OCI-LY3 (cell line): Measurements from ENCODE around the gene SLCO4A1.

Source experiments
- CTCF ChIP-seq: fragments of 200-600, 300-600 bp; sonication (generic); IDR thresholded peaks from 2 replicates; pipeline ENCODE4 v1.5.1; 2014; ENCODE audit warnings: antibody characterized with exemption, low read length, low read depth
- EZH2phosphoT487 ChIP-seq: fragments of 200-600 bp; shearing (Covaris generic); IDR thresholded peaks from 2 replicates; pipeline ENCODE4 v1.6.1; 2018; ENCODE audit warnings: antibody characterized with exemption, mixed run types, low read depth

DNA sequence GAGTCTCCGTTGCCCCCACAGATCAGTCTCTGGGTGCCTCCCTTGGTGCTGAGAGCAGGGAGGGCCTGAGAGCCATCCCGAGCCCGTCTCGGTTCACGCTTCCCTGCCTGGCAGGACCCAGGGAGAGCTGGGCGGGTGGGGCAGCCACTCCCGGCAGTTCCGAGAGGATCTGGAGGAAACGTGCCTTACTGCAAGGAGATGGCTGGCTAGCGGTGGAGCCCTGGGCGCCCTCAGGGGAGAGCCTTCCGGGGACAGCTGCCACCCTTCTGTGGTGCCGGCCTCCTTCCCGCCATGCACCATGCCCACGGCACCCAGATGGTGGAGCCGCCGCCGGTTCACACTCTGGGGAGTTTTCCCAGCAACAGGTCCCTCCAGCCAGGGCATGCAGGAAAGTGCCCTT is 45.8 kb upstream of the SLCO4A1 start:
- TF ChIP-seq CTCF (no peak), EZH2phosphoT487 (no peak)
